K562 (cell line): ENCODE results near the gene SOAT2.

Source experiments
- BDP1 ChIP-seq: IDR thresholded peaks from 3 replicates; pipeline ENCODE4 v1.6.1; 2011; ENCODE audit not compliant: insufficient read length, insufficient read depth
- CEBPB ChIP-seq: fragments of 450-650 bp; IDR thresholded peaks from 2 replicates; pipeline ENCODE4 v1.6.1; 2016; ENCODE audit warnings: missing genetic modification characterization, missing compliant biosample characterization
- CEBPG ChIP-seq, 3 experiments: fragments of 200-800 bp in 1 of 3; sonication (Bioruptor generic) in 1 of 3; sonication (generic) in 1 of 3; formaldehyde crosslinking in 1 of 3; IDR thresholded peaks in 2 of 3; conservative IDR thresholded peaks in 1 of 3; 2 replicates each; pipeline versions ENCODE4 v1.6.1 to v1.8.0; 2016 to 2022; ENCODE audit warnings: missing compliant biosample characterization in 2 of 3, missing genetic modification characterization in 2 of 3, mild to moderate bottlenecking in 1 of 3, missing genetic modification reagents in 1 of 3
- CHD2 ChIP-seq: IDR thresholded peaks from 2 replicates; pipeline ENCODE4 v1.6.1; 2011; ENCODE audit warnings: low read depth, low read length
- EZH2 ChIP-seq: IDR thresholded peaks from 2 replicates; pipeline ENCODE4 v1.6.1; 2012; ENCODE audit warnings: low read depth, mild to moderate bottlenecking, inconsistent platforms, low read length, borderline replicate concordance
- POLR2A ChIP-seq: fragments of 450-650 bp; conservative IDR thresholded peaks from 2 replicates; pipeline ENCODE4 v1.6.1; 2016
- RNF2 ChIP-seq: sonication (generic); IDR thresholded peaks from 2 replicates; pipeline ENCODE4 v1.6.1; 2016
- SMARCA5 ChIP-seq: fragments of 450-650 bp; IDR thresholded peaks from 2 replicates; pipeline ENCODE4 v1.6.1; 2016
- SP1 ChIP-seq: sonication (generic); formaldehyde crosslinking; IDR thresholded peaks from 2 replicates; pipeline ENCODE4 v1.8.1; 2022; ENCODE audit warnings: mild to moderate bottlenecking, missing genetic modification reagents
- TCF7L2 ChIP-seq: fragments of 150-350 bp; IDR thresholded peaks from 2 replicates; pipeline ENCODE4 v1.6.1; 2016; ENCODE audit warnings: low read depth, mild to moderate bottlenecking, low read length, moderate library complexity
- ZNF274 ChIP-seq: IDR thresholded peaks from 2 replicates; pipeline ENCODE4 v1.6.1; 2011; ENCODE audit warnings: low read depth, mild to moderate bottlenecking, low read length, moderate library complexity, borderline replicate concordance
- ZNF324 ChIP-seq: fragments of 250-450 bp; sonication (Bioruptor Pico); IDR thresholded peaks from 2 replicates; pipeline ENCODE4 v1.4.0; 2020; ENCODE audit warnings: mild to moderate bottlenecking
- TF ChIP-seq, protein P1 (sequence below): fragments of 450-650 bp; conservative IDR thresholded peaks from 2 replicates; pipeline ENCODE4 v1.6.1; 2016; ENCODE audit warnings: missing genetic modification characterization, low read depth, mild to moderate bottlenecking, missing compliant biosample characterization, moderate library complexity
- TF ChIP-seq, protein P2 (sequence below), 3 experiments: IDR thresholded peaks in 2 of 3; conservative IDR thresholded peaks in 1 of 3; 2 replicates each; pipeline ENCODE4 v1.5.1; 2011 to 2012; ENCODE audit warnings: low read length in 3 of 3, mild to moderate bottlenecking in 3 of 3, control low read depth in 2 of 3, improper control_type of control experiment in 1 of 3, inconsistent platforms in 1 of 3, low read depth in 1 of 3, mixed read lengths in 1 of 3, moderate library complexity in 1 of 3; ENCODE audit not compliant: insufficient read depth in 2 of 3

GRCh38 chr12:53069621-53070410 lies 33.5 kb upstream of the SOAT2 start:
- TF ChIP-seq BDP1, result no peak
- no peak for TF ChIP-seq SMARCA5
- TF ChIP-seq CEBPB (tag), result no peak
- no peak for TF ChIP-seq CEBPG (CRISPR knock-in tag; IDR thresholded peaks at IDR 0.05)
- TF ChIP-seq CEBPG (tag; conservative IDR thresholded peaks at IDR 0.05 in 1 of 2, IDR thresholded peaks at IDR 0.05 in 1 of 2), result no peak
- TF ChIP-seq, protein P1, sequence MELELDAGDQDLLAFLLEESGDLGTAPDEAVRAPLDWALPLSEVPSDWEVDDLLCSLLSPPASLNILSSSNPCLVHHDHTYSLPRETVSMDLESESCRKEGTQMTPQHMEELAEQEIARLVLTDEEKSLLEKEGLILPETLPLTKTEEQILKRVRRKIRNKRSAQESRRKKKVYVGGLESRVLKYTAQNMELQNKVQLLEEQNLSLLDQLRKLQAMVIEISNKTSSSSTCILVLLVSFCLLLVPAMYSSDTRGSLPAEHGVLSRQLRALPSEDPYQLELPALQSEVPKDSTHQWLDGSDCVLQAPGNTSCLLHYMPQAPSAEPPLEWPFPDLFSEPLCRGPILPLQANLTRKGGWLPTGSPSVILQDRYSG (tag), result no peak
- no peak for TF ChIP-seq CHD2
- TF ChIP-seq RNF2, result no peak
- no peak for TF ChIP-seq POLR2A
- no peak for TF ChIP-seq TCF7L2
- no peak for TF ChIP-seq ZNF274
- no peak for TF ChIP-seq ZNF324 (CRISPR knock-in tag)
- no peak for TF ChIP-seq EZH2
- TF ChIP-seq SP1 (CRISPR knock-in tag), result no peak
- TF ChIP-seq, protein P2, sequence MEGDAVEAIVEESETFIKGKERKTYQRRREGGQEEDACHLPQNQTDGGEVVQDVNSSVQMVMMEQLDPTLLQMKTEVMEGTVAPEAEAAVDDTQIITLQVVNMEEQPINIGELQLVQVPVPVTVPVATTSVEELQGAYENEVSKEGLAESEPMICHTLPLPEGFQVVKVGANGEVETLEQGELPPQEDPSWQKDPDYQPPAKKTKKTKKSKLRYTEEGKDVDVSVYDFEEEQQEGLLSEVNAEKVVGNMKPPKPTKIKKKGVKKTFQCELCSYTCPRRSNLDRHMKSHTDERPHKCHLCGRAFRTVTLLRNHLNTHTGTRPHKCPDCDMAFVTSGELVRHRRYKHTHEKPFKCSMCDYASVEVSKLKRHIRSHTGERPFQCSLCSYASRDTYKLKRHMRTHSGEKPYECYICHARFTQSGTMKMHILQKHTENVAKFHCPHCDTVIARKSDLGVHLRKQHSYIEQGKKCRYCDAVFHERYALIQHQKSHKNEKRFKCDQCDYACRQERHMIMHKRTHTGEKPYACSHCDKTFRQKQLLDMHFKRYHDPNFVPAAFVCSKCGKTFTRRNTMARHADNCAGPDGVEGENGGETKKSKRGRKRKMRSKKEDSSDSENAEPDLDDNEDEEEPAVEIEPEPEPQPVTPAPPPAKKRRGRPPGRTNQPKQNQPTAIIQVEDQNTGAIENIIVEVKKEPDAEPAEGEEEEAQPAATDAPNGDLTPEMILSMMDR (IDR thresholded peaks at IDR 0.05 in 2 of 3, conservative IDR thresholded peaks at IDR 0.05 in 1 of 3; ENCODE audit: insufficient read depth in 2 of 3, low read depth in 1 of 3, low read length in 3 of 3), result no peak
